ENCODE results near the gene GALNT9.

Gene GALNT9

GRCh38 chr12:132292328-132293319, 36.8 kb downstream of the GALNT9 start:
- no peak for DNase-seq

GRCh38 chr12:132291402-132292175, 37.8 kb downstream of the GALNT9 start:
- no peak for DNase-seq

DNA sequence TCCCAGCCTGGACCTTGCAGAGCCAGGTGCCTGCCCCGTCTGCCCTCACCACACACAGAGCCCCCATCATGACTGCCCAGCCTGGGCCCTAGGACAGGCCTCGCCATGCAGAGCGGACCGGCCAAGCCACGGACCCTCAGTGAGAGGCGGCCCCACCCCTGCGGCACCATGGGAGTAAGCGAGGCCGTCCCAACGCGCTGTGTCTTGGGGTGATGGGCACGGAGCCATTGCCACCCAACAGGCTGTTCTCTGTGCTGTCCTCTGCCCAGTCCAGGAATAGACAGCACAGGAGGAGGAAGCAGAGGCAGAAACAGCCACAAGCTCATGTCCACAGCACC, 39.2 kb downstream of the GALNT9 start:
- no peak for DNase-seq

- DNase-seq, result no peak
Measured at GRCh38 chr12:132289356-132290202, 39.8 kb downstream of the GALNT9 start.

DNA sequence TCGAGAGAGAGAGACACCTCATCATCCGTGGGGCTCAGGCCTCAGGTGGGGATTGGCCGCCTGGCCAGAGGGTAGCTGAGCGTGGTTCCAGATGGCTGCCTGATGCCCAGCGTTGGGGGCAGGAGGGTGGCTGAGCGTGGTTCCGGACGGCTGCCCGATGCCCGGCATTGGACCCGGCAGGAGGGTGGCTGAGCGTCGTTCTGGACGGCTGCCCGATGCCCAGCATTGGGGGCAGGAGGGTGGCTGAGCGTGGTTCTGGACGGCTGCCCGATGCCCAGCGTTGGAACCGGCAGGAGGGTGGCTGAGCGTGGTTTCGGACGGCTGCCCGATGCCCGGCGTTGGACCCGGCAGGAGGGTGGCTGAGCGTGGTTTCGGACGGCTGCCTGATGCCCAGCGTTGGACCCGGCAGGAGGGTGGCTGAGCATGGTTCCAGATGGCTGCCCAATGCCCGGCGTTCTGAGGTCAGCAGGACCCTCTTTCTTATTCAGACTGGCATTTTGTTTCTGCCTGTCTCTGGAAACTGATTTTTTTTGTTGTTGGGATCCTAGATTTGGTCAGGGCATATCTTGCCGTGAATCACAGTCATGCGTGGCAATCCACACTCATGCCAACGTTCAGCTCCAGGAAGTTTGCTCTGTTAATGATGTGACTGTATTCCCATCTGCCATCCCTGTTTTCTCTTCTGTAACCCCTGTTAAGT, 40.7 kb downstream of the GALNT9 start:
- no peak for DNase-seq

DNA sequence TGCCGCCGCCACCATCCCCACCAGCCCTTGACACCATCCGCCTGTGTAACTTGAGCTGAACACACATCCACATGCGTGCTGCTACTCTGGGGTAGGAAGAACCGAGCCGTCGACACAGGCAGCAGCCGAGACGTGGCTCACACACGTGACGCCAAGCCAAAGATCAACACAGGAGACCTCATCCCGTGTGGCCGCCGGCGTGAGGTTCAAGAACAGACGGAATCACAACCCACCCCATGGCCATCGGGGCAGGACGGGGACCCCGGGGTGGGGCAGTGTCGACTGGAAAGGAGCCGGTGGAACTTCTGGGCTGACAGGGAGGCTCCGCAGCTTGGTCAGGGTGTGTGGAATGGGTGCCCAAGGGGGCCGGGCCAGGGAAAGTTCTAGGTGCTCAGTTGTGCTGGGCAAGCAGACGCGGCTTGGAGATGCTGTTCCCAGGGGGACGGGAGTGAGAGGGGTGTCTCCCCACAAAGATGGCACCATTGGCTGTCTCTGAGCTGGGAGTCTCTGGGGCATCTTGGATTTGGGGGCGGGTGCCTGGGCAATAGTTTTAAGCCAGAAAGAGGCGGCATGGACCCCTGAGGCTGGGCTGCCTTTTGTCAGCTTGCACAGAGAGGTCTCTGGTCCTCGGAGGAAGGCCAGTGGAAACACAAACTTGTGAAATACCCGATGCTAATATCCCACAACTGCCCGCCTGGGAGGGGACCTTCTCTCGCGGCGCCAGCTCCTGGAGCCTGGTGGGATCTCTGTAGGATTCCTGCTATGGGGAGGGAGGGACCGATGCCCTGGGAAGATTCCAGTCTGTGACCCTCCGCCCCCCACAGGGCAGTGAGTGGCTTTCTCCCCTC, 41.8 kb downstream of the GALNT9 start:
- no peak for DNase-seq

- DNase-seq, result no peak
Measured at GRCh38 chr12:132286912-132287311, 42.5 kb downstream of the GALNT9 start.

DNA sequence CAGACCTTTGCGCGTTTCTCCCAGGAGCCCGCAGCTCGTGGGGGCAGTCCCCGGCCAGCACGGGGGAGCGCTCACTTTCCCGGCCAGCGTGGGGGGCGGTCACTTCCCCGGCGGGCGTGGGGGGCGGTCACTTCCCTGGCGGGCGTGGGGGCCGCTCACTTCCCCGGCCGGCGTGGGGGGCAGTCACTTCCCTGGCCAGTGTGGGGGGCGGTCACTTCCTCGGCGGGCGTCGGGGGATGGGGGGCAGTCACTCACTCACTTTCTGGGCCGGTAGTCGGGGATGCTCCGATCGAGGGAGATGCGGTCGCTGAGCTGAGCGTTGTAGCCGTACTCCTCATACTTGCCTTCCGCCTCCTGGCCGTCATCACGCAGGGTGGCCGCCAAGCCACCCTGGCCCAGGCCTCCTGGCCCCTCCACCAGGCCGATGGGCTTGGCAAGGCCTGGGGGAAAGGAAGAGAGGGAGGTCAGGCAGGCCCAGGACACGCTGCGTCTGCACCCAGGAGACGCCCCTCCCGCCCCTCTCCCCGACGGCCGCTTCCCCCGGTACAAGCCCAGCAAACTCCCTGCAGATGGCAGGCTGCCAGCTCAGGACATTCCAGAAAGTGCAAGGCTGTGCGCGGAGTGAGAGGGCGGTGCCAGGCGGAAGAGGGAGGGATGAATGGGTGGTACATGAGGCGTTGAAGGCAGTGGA, 43.3 kb downstream of the GALNT9 start:
- DNase-seq, result no peak

DNA sequence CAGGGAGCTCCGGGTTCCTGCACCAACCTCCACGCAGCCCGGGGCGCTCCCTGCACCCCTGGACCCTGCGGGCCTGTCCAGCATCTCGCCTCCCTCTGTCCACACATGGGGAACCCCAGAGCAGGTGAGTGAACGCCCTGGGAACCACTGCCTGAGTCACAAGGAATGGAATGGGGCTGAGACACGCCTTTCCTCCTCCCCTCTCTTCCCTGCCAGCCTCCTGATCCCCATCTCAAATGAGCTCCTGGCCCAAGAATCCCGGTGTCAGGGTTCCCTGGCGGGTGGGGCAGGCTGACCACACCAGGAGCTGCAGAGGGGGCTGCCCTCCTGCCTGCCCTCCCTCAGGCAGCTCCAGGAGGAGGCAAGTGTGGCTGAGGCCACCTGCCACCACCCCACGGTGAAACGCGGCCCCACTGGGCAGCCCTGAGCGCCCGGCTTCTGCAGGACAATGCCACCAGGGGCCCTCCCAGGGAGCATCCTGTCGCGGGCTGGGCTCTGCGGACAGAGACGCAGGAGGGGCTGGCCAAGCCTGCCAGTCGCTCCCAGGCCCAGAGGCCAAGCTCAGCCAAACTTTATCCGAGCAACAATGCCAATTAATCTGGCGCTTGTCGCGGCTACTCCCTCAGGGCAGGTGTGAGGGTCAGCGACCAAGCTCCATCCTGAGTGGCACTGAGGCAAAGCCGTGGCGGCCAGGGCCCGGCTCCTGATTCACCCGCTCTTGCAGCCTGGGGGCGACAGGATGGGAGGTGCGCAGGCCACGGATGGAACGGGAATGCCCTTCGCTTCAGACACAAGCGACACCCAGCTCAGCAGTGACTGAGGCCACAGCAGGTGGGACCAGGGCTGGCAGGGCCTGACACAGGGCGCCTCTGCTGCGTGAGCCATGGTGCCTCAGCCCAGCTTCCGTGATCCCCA, 44.3 kb downstream of the GALNT9 start:
- no peak for DNase-seq

DNA sequence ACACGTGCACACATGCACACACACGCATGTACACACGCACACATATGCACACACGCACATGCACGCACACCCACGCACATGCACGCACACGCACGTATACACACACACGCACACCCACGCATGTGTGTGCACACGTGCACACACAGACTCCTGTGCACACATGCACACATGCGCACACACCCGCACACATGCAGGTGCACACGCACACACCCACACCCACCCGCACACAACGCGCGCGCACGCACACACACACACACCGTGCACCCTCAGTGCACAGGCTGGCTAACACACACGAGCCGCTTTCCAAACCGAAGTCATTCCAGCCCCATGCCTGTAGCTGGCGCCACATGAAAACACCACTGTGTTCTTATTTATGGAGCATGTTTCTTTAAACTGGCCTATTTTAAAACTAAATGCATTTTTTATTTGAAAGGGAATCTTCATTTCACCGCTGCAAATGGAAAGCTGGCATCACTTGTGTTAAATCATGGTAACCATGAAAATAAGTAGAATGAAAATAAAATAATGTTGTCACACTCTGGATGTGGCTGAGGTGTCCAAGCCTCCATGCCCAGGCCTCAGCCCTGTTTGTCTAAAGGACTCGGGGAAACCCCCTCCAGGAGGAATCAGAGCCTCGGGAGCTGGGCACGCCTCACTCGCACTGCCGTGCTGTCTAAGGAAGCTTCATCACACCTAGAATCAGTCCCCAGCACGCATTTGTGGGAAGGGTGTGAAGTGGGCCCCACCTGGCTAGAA, 45.1 kb downstream of the GALNT9 start:
- DNase-seq, result no peak

DNA sequence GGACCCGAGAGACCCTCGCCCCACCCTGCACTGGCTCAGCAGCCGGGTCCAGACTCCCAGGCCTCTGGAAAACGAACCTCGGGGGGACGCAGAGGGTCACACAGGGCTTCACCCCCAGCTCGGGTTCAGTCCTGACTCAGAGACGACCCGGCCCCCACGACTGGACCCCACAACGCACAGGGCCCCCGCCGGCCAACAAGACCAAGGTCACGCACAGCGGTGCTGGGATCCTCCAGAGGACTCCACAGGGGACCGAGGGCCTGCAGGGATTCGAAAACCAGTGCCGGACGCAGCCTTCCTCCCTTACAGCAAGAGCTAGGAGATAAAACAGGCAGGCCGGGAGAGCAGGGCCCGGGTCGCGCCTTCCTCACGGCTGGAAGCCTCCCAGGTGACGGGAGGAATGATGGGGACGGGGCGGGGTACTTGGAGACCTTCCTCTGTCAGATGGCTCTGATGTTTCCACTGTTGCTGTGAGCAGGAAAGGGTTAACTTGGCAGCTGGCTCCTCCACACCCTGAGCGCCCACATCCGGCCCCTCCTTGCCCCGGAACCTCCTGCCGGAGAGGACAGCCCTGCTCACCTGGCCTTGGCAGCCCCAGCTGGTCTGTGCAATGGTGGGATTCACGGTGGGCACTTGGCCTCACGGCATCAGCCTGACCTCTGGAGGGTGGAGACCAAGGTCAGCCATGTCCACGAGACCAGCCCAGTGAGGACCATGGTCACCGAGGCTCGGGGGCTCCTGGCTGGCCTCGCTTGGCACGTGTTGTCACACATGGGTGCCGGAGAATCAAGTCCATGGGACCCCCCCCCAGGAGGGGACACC, 46.2 kb downstream of the GALNT9 start:
- DNase-seq, result no peak

- DNase-seq, result no peak
Measured at GRCh38 chr12:132282031-132282949, 47.1 kb downstream of the GALNT9 start.

DNA sequence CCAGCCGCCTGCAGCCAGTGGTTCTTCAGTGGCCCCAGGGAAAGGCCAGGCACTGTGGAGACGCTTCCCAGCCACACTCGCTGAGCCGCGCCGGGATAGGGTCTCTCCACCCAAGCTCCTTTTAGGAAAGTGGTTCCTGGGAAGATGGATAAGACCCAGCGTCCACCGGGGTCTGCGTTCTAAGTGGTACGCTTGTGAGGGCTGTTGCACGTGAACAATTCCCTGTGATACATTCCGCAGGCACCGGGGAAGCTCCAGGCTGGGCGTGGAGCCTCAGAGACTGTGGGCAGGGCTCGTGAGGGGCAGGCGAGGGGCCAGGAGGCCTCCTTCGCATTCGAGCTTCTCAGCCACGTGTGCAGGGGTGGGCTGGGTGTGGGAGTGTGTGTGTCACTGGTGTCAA, 48.4 kb downstream of the GALNT9 start:
- no peak for DNase-seq

GRCh38 chr12:132280406-132280805, 49.0 kb downstream of the GALNT9 start:
- DNase-seq, result no peak

- no peak for DNase-seq
Measured at GRCh38 chr12:132279930-132280329, 49.5 kb downstream of the GALNT9 start.

GRCh38 chr12:132279184-132279889, 50.1 kb downstream of the GALNT9 start:
- DNase-seq, result no peak
